Peyer's patch (tissue), 4 donors: ENCODE data around the gene MOCS1.

ENCODE experiments used
- POLR2A ChIP-seq, 2 donors: fragments of 450-650 bp; IDR thresholded peaks; one replicate each; pipeline ENCODE4 v1.5.1; 2017; ENCODE audit warnings: antibody characterized with exemption in 2 of 2, mild to moderate bottlenecking in 2 of 2, moderate library complexity in 2 of 2
- TF ChIP-seq, protein P1 (sequence below), 6 experiments: fragments of 450-650 bp in 4 of 6; fragments of 200-600 bp in 2 of 6; sonication (generic) in 1 of 6; IDR thresholded peaks; one replicate each; pipeline ENCODE4 v1.5.1; 2017 to 2019; ENCODE audit warnings: antibody characterized with exemption in 6 of 6, mild to moderate bottlenecking in 3 of 6, moderate library complexity in 1 of 6

DNA sequence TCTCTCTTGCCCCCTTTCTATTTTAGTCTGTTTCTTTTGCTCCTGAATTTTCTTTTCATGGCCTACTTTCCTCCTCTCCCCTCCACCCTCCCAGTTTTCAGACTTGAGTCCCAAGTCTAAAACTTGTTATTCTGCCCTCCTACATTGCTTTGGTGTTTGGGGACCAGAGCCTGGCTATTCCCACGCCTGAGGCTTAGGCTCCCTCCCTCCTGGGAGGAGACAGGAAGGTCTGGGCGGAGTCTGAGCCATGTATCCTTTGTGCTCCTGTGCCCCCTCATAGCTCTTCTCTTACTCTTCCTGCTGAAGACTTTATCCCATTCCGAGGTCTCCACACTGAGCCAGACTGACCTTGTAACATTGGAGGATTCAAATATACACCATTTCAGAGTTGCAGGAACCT is 72.6 kb downstream of the MOCS1 start:
- TF ChIP-seq, protein P1, sequence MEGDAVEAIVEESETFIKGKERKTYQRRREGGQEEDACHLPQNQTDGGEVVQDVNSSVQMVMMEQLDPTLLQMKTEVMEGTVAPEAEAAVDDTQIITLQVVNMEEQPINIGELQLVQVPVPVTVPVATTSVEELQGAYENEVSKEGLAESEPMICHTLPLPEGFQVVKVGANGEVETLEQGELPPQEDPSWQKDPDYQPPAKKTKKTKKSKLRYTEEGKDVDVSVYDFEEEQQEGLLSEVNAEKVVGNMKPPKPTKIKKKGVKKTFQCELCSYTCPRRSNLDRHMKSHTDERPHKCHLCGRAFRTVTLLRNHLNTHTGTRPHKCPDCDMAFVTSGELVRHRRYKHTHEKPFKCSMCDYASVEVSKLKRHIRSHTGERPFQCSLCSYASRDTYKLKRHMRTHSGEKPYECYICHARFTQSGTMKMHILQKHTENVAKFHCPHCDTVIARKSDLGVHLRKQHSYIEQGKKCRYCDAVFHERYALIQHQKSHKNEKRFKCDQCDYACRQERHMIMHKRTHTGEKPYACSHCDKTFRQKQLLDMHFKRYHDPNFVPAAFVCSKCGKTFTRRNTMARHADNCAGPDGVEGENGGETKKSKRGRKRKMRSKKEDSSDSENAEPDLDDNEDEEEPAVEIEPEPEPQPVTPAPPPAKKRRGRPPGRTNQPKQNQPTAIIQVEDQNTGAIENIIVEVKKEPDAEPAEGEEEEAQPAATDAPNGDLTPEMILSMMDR (IDR thresholded peaks at IDR 0.05): no peak
- TF ChIP-seq POLR2A (IDR thresholded peaks at IDR 0.05): no peak
